GM20431 (cell line): Measurements from ENCODE around the gene RNU7-1.

Source experiments
- in situ Hi-C: fragments of 300-500 bp; cut with MseI, MboI; formaldehyde crosslinking; loops from one replicate; pipeline ENCODE4 v1.15.0; 2020; ENCODE audit warnings: low sequenced_read_pairs; ENCODE audit not compliant: unreplicated experiment

RNU7-1 gene

DNA sequence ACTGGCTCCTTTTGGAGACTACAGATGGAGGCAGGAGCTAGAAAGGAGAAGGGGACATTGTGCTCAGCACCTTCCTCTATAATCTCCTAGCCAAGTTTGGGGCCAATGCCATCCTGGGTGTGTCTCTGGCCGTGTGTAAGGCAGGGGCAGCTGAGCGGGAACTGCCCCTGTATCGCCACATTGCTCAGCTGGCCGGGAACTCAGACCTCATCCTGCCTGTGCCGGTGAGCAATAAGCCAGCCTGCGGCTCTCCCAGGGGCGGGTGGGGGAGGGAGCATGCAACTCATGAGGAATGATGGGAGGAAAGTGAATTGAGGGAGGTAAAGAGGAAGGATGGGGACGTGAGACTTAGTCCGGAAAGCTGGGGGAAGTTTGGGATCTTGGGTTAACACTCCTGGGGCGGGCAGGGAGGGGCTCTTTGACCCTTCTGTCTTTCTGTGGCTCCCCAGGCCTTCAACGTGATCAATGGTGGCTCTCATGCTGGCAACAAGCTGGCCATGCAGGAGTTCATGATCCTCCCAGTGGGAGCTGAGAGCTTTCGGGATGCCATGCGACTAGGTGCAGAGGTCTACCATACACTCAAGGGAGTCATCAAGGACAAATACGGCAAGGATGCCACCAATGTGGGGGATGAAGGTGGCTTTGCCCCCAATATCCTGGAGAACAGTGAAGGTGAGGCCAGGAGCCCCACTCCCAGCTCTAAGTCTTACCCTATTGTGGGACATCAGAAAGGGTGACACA lies 26.0 kb upstream of the RNU7-1 start:
- in situ Hi-C loops: no loop called here

- in situ Hi-C loops: no loop called here
Observed at GRCh38 chr12:6919588-6919987, 24.0 kb upstream of the RNU7-1 start.

DNA sequence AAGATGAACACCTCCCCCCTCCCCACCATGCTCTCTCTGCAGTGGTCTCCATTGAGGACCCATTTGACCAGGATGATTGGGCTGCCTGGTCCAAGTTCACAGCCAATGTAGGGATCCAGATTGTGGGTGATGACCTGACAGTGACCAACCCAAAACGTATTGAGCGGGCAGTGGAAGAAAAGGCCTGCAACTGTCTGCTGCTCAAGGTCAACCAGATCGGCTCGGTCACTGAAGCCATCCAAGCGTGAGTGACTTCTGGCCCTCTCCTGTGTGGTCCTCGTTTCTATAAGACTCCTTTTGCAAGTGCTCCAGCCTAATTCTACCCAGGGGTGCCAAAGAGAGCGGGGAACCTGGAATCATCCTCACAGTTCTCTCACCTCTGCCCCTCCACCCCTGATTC lies 22.1 kb upstream of the RNU7-1 start:
- in situ Hi-C loops: no loop called here

- in situ Hi-C loops: no loop called here
Observed at GRCh38 chr12:6921996-6922946, 21.3 kb upstream of the RNU7-1 start.

- in situ Hi-C loops: no loop called here
Observed at GRCh38 chr12:6923003-6923732, 20.4 kb upstream of the RNU7-1 start.

GRCh38 chr12:6923851-6924250 lies 19.8 kb upstream of the RNU7-1 start:
- in situ Hi-C loops: no loop called here

GRCh38 chr12:6925239-6925539 lies 18.4 kb upstream of the RNU7-1 start:
- in situ Hi-C loops: no loop called here

DNA sequence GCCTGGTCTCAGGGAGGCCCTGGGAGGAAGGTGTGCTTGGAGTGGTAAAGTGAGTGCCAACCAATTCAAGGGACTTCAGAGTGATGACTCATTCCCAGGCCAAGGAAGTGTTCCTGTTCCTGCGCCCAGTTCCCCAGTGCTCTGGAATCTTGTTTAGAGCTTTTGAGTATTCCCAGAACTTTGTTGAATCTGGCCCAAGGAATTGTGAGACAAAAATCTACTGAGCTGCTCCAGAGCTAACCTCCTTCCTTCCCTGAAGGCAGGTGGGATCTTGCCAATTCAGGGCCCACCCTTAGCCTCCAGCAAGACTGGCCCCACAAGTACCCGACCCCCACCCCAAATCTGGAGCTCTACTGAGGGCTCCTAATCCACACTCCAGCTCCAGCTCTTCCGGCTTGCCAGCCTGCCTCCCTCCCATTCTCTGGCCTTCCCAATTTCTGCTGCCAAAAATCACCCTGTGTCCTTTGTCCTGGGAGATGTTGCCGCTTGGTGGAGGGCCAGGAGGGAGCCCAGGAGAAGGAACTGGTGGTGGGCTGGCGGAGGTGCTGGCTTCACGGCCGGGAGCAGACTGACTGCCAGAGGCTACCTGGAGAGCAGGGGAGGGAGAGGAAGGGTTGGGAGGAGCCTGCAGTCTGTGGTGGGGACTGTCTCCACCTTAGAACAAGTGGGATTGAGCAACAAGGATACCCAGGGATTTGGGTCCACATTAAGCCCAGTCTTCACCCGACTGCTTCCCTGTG lies 17.9 kb upstream of the RNU7-1 start:
- in situ Hi-C loops: no loop called here

GRCh38 chr12:6927379-6928021 lies 16.1 kb upstream of the RNU7-1 start, which contains the start of gene ATN1:
Gene ATN1 (plus strand): TSS chr12:6927959. CDS start chr12:6934002, 6,043 bp downstream.
- in situ Hi-C loops: no loop called here

DNA sequence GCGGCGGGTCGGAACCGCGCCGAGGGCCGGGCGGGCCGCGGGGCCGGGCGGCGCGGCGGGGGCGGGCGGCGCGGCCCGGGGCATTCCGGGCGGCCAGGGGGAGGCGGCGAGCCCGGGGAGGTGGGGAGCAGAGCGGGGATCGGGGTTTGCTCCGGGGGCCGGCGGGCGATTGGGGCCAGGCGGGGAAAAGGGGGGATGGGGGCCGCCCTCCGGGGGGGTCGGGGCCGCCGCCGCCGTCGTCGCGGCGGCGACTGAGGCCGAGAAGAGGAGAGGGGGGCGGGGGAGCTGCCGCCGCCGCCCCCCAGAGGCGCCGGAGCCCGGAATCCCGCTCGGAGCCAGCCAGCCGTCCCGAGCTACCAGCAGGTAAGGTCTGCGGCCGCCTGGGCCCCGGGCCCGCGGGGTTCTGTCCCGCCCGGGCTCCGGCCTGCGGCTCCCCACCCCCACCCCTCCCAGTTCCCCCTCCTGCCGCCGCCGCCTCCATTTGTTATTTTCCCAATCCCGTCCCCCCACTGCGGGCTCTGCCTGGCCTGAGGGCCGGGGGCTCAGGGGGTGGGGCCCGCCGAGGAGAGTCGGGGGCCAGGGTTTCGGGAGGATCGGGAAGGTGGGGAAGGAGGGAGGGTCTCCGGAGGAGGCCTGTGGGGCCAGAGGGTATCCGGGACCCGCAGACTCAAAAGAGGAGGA lies 15.5 kb upstream of the RNU7-1 start:
- in situ Hi-C loops: no loop called here

DNA sequence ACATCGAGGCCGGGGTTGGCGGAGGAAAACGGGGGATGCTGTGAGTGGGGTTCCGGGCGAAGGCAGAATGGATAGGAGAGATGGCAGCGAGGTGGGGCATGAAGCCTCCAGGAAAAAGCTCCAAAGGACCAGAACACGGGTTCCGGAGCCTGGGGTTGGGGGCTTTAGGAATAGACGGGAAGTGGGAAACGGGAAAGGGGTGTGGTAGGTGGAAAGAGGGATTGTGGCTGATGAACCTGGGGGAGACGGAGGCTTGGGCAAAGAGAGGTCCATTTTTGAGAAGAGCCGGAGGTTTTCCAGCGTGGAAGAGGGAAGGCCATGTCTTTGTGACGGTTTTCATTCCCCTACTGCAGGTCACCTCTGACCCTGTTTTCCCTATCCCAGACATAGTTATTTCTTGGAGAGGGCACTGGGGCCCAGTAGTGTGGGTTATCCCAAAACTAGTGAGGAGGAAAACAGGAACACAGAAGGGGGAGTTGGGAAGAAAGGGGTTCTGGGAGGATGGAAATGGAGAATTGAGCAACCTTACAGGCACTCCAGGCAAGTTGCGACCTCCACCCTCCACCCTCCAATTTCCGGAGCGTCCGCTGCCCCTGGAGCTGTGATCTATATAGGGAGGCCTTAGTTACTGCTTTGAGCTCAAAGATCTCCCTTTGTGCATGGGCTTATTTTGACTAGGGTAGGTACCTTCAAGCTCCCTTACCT lies 14.8 kb upstream of the RNU7-1 start:
- in situ Hi-C loops: no loop called here

- in situ Hi-C loops: no loop called here
Observed at GRCh38 chr12:6929466-6930452, 13.9 kb upstream of the RNU7-1 start.

GRCh38 chr12:6932766-6933165 lies 10.8 kb upstream of the RNU7-1 start:
- in situ Hi-C loops: no loop called here

- in situ Hi-C loops: no loop called here
Observed at GRCh38 chr12:6934110-6934509, 9.5 kb upstream of the RNU7-1 start.

GRCh38 chr12:6935371-6936193 lies 8.0 kb upstream of the RNU7-1 start:
- in situ Hi-C loops: no loop called here

DNA sequence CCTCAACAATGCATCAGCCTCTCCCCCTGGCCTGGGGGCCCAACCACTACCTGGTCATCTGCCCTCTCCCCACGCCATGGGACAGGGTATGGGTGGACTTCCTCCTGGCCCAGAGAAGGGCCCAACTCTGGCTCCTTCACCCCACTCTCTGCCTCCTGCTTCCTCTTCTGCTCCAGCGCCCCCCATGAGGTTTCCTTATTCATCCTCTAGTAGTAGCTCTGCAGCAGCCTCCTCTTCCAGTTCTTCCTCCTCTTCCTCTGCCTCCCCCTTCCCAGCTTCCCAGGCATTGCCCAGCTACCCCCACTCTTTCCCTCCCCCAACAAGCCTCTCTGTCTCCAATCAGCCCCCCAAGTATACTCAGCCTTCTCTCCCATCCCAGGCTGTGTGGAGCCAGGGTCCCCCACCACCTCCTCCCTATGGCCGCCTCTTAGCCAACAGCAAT lies 7.4 kb upstream of the RNU7-1 start:
- in situ Hi-C loops: no loop called here
